SK-N-SH (cell line): ENCODE data around the gene CORO6. TPM values are rescaled to one million over a fixed set of nuclear protein-coding genes. Genes with fewer than 3 reads are reported as not detected.

Experiments
- CTCF ChIA-PET: fragments of 300-600, 350-600 bp; formaldehyde crosslinking; extraction: SDS; loops from one replicate; lab custom pipeline; 2021; lab: Yijun Ruan, JAX
- POLR2A ChIA-PET: fragments of 350-600 bp; sonication (Branson Sonifier 250); formaldehyde crosslinking; extraction: SDS; loops from one replicate; lab custom pipeline; 2020; ENCODE audit warnings: antibody characterized with exemption, inconsistent platforms; lab: Yijun Ruan, JAX
- DNase-seq: peaks from one replicate; pipeline ENCODE4 v3.0.0; 2012
- H2AFZ ChIP-seq: fragments of 200-600 bp; sonication (generic); 2 replicates; pipeline ENCODE4 v1.8.1; 2016; ENCODE audit warnings: antibody characterized with exemption, mild to moderate bottlenecking, low read depth
- H3F3A ChIP-seq: fragments of 200-600 bp; sonication (generic); replicated peaks from 2 replicates; pipeline ENCODE3; 2016; ENCODE audit warnings: antibody characterized with exemption, mild to moderate bottlenecking; ENCODE audit not compliant: insufficient read depth
- H3K27ac ChIP-seq, 2 experiments: fragments of 200-500 bp in 1 of 2; fragments of 200-600 bp in 1 of 2; sonication (Bioruptor generic) in 1 of 2; sonication (generic), shearing (Covaris generic) in 1 of 2; 2 replicates each; pipeline versions ENCODE4 v1.5.1 to v1.6.1; 2014 to 2016; ENCODE audit warnings: low read depth in 2 of 2, inconsistent platforms in 1 of 2, low read length in 1 of 2, mild to moderate bottlenecking in 1 of 2, mixed read lengths in 1 of 2
- H3K27me3 ChIP-seq: fragments of 200-600 bp; sonication (generic), shearing (Covaris generic); 2 replicates; pipeline ENCODE4 v1.6.1; 2016; ENCODE audit warnings: mixed run types; ENCODE audit not compliant: insufficient read depth
- H3K36me3 ChIP-seq, 2 experiments: fragments of 200-500 bp in 1 of 2; fragments of 200-600 bp in 1 of 2; sonication (Bioruptor generic) in 1 of 2; sonication (generic) in 1 of 2; replicated peaks in 1 of 2; 2 replicates each; pipeline versions ENCODE3 to v1.5.1; 2014 to 2016; ENCODE audit warnings: low read length in 1 of 2, mild to moderate bottlenecking in 1 of 2; ENCODE audit not compliant: insufficient read depth in 2 of 2, control insufficient read depth in 1 of 2
- H3K4me1 ChIP-seq, 2 experiments: fragments of 200-500 bp in 1 of 2; fragments of 200-600 bp in 1 of 2; sonication (Bioruptor generic) in 1 of 2; sonication (generic), shearing (Covaris generic) in 1 of 2; 2 replicates each; pipeline versions ENCODE4 v1.5.1 to v1.6.1; 2014 to 2016; ENCODE audit warnings: low read depth in 1 of 2, low read length in 1 of 2, mixed run types in 1 of 2; ENCODE audit not compliant: insufficient read depth in 2 of 2, control insufficient read depth in 1 of 2
- H3K4me2 ChIP-seq: fragments of 200-600 bp; sonication (generic), shearing (Covaris generic); 2 replicates; pipeline ENCODE4 v1.6.1; 2017; ENCODE audit warnings: mixed run types
- H3K4me3 ChIP-seq, 2 experiments: fragments of 200-500 bp in 1 of 2; fragments of 200-600 bp in 1 of 2; sonication (Bioruptor generic) in 1 of 2; sonication (generic), shearing (Covaris generic) in 1 of 2; 2 replicates each; pipeline versions ENCODE4 v1.5.1 to v1.8.1; 2014 to 2016; ENCODE audit warnings: low read depth in 2 of 2, inconsistent platforms in 1 of 2, low read length in 1 of 2, mild to moderate bottlenecking in 1 of 2, mixed read lengths in 1 of 2, moderate library complexity in 1 of 2
- H3K79me2 ChIP-seq: fragments of 200-600 bp; sonication (generic); 2 replicates; pipeline ENCODE4 v1.8.1; 2017; ENCODE audit warnings: mild to moderate bottlenecking; ENCODE audit not compliant: insufficient read depth
- H3K9ac ChIP-seq: fragments of 200-600 bp; sonication (generic); 2 replicates; pipeline ENCODE4 v1.6.1; 2017; ENCODE audit warnings: mixed run types
- H3K9me2 ChIP-seq: fragments of 200-600 bp; sonication (generic); 2 replicates; pipeline ENCODE4 v1.6.1; 2017; ENCODE audit warnings: mixed run types
- H3K9me3 ChIP-seq: fragments of 200-600 bp; sonication (generic); 2 replicates; pipeline ENCODE4 v1.6.1; 2017; ENCODE audit warnings: mixed run types, mild to moderate bottlenecking, moderate library complexity
- H4K20me1 ChIP-seq: fragments of 200-600 bp; sonication (generic); 2 replicates; pipeline ENCODE4 v1.6.1; 2017; ENCODE audit warnings: mild to moderate bottlenecking, mixed run types; ENCODE audit not compliant: insufficient read depth
- CHD2 ChIP-seq: fragments of 150-350 bp; IDR thresholded peaks from 2 replicates; pipeline ENCODE4 v1.6.1; 2018; ENCODE audit warnings: low read length; ENCODE audit not compliant: partially characterized antibody
- FOXJ3 ChIP-seq: sonication (generic); formaldehyde crosslinking; IDR thresholded peaks from 2 replicates; pipeline ENCODE4 v1.5.1; 2020; ENCODE audit warnings: mild to moderate bottlenecking, missing genetic modification reagents
- FOXM1 ChIP-seq: IDR thresholded peaks from 2 replicates; pipeline ENCODE4 v1.4.0; 2012; ENCODE audit warnings: low read depth, mild to moderate bottlenecking
- GATA2 ChIP-seq: sonication (generic); formaldehyde crosslinking; IDR thresholded peaks from 2 replicates; pipeline ENCODE4 v1.5.0; 2020; ENCODE audit warnings: mild to moderate bottlenecking, missing genetic modification reagents
- MAX ChIP-seq: IDR thresholded peaks from 2 replicates; pipeline ENCODE4 v1.4.0; 2012; ENCODE audit warnings: low read depth
- NFIC ChIP-seq: IDR thresholded peaks from 2 replicates; pipeline ENCODE4 v1.4.0; 2012; ENCODE audit warnings: borderline replicate concordance
- NRF1 ChIP-seq: IDR thresholded peaks from 2 replicates; pipeline ENCODE4 v1.6.1; 2012; ENCODE audit warnings: low read depth, mild to moderate bottlenecking, low read length
- RAD21 ChIP-seq: IDR thresholded peaks from 2 replicates; pipeline ENCODE4 v1.6.1; 2012; ENCODE audit warnings: mild to moderate bottlenecking, low read length
- SMC3 ChIP-seq: IDR thresholded peaks from 2 replicates; pipeline ENCODE4 v1.6.1; 2012; ENCODE audit warnings: low read depth, low read length, improper control_type of control experiment
- TEAD4 ChIP-seq: IDR thresholded peaks from 2 replicates; pipeline ENCODE4 v1.4.0; 2012; ENCODE audit warnings: mild to moderate bottlenecking, borderline replicate concordance; ENCODE audit not compliant: insufficient read depth
- USF1 ChIP-seq: IDR thresholded peaks from 2 replicates; pipeline ENCODE4 v1.4.0; 2012; ENCODE audit warnings: low read depth, borderline replicate concordance
- WGBS: methylation state at CpG from one replicate; pipeline ENCODE4 v1.1.6; 2017; ENCODE audit warnings: low lambda C conversion rate; 5-methylcytosine and 5-hydroxymethylcytosine counted together
- polyA plus RNA-seq, 3 experiments: library from polyadenylated mRNA; depleted of rRNA; stranded (reverse); fragments of >200 nt; gene quantifications; 2 replicates each; pipeline ENCODE4 v1.2.3, GENCODE V29; 2012
- TF ChIP-seq, protein P1 (sequence below): fragments of 200-600 bp; sonication (generic); IDR thresholded peaks from 2 replicates; pipeline ENCODE4 v1.6.1; 2017; ENCODE audit warnings: antibody characterized with exemption, mild to moderate bottlenecking, moderate library complexity
- TF ChIP-seq, protein P2 (sequence below): fragments of 150-350 bp; IDR thresholded peaks from 2 replicates; pipeline ENCODE4 v1.6.1; 2017; ENCODE audit warnings: antibody characterized with exemption, low read length, low read depth, borderline replicate concordance

The CORO6 gene
- polyA plus RNA-seq, 1 of the 3 experiments (the other 2 are of a cell fraction): 18.4 TPM

DNA sequence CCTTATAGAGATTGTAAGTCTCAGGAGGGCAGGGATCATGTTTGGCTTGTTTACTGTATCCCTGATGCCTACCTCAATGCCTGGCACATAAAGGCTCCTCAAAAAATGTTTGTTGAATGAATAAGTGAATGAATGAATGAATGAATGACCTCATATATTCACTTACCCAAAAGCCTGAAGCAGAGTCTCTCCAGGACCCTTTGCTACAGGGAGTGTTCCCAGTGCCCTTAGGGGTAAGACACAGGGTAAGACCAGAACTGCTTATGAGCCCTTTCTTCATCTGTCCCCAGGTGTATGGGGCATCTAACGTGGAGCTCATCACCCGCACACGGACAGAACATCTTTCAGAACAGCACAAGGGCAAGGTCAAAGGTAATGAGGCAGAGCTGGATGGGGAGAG is 12.3 kb downstream of the CORO6 start:
- WGBS: 95% methylated on average over 3 of the region's 3 CpGs
- TF ChIP-seq, protein P1, sequence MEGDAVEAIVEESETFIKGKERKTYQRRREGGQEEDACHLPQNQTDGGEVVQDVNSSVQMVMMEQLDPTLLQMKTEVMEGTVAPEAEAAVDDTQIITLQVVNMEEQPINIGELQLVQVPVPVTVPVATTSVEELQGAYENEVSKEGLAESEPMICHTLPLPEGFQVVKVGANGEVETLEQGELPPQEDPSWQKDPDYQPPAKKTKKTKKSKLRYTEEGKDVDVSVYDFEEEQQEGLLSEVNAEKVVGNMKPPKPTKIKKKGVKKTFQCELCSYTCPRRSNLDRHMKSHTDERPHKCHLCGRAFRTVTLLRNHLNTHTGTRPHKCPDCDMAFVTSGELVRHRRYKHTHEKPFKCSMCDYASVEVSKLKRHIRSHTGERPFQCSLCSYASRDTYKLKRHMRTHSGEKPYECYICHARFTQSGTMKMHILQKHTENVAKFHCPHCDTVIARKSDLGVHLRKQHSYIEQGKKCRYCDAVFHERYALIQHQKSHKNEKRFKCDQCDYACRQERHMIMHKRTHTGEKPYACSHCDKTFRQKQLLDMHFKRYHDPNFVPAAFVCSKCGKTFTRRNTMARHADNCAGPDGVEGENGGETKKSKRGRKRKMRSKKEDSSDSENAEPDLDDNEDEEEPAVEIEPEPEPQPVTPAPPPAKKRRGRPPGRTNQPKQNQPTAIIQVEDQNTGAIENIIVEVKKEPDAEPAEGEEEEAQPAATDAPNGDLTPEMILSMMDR: no peak
- no peak for TF ChIP-seq CHD2
- no peak for TF ChIP-seq RAD21
- TF ChIP-seq NFIC: no peak
- TF ChIP-seq MAX: no peak
- TF ChIP-seq, protein P2, sequence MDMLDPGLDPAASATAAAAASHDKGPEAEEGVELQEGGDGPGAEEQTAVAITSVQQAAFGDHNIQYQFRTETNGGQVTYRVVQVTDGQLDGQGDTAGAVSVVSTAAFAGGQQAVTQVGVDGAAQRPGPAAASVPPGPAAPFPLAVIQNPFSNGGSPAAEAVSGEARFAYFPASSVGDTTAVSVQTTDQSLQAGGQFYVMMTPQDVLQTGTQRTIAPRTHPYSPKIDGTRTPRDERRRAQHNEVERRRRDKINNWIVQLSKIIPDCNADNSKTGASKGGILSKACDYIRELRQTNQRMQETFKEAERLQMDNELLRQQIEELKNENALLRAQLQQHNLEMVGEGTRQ: no peak
- no peak for TF ChIP-seq GATA2 (CRISPR knock-in tag)
- TF ChIP-seq NRF1: no peak
- TF ChIP-seq USF1: no peak
- Histone ChIP-seq H3K27me3 (no peaks in the 10 kb centered on the region), H3K9me3 (no peaks in the 10 kb centered on the region), H3K4me1 (peaks cover 0 to 2% of the 10 kb centered on the region in 2 experiments; a peak in 1 of 4 replicates), H4K20me1 (no peaks in the 10 kb centered on the region), H3K27ac (no peak overlapping the region; a peak in 1 of 4 replicates), H3K9ac (no peak overlapping the region), H3K36me3 (peaks cover 0 to 31% of the 10 kb centered on the region in 2 experiments), H3K4me3 (no peak overlapping the region), H3F3A (no peaks in the 10 kb centered on the region), H2AFZ (no peak overlapping the region), H3K9me2 (no peaks in the 10 kb centered on the region), H3K79me2 (no peaks in the 10 kb centered on the region), H3K4me2 (no peak overlapping the region)
- ChIA-PET POLR2A (no interaction called here), CTCF (no interaction called here)
- DNase-seq: no peak

GRCh38 chr17:29608986-29609385 is 13.7 kb downstream of the CORO6 start:
- WGBS: 95% methylated on average over 13 of the region's 15 CpGs
- Histone ChIP-seq H3K9me3 (no peaks in the 10 kb centered on the region), H4K20me1 (no peaks in the 10 kb centered on the region), H3K9me2 (no peaks in the 10 kb centered on the region), H3K27ac (no peak overlapping the region), H3K27me3 (no peaks in the 10 kb centered on the region), H2AFZ (no peak overlapping the region), H3K79me2 (peaks cover 6% of the 10 kb centered on the region; the same call in 1 of the 2 replicates), H3K36me3 (peaks cover 0 to 23% of the 10 kb centered on the region in 2 experiments), H3K4me3 (no peak overlapping the region), H3F3A (no peaks in the 10 kb centered on the region), H3K4me2 (no peak overlapping the region), H3K4me1 (no peaks in the 10 kb centered on the region; a peak in 1 of 4 replicates), H3K9ac (no peak overlapping the region)
- CTCF ChIA-PET: interaction anchor here (1.0 to 1.9 kb wide), 4 partner anchors 8 to 496 kb away, joined by 3 to 11 read pairs (median 4); no protein-coding TSS in a partner anchor
- TF ChIP-seq FOXJ3 (CRISPR knock-in tag) (no peak), SMC3 (no peak), FOXM1 (no peak), TEAD4 (no peak), MAX (no peak)
- DNase-seq: no peak
- POLR2A ChIA-PET: no interaction called here
